GM20000 (cell line): ENCODE data around the gene PHB1.

Experiments used
- DNase-seq: peaks from one replicate; pipeline ENCODE4 v3.0.0; 2012; ENCODE audit warnings: low spot score
- TF ChIP-seq, protein P1 (sequence below): IDR thresholded peaks from 2 replicates; pipeline ENCODE4 v1.5.1; 2012; ENCODE audit warnings: mild to moderate bottlenecking, control low read depth; ENCODE audit errors: extremely low read depth, missing control alignments

Gene PHB1

GRCh38 chr17:49439673-49440571 is 25.2 kb upstream of the PHB1 start:
- DNase-seq, result no peak

DNA sequence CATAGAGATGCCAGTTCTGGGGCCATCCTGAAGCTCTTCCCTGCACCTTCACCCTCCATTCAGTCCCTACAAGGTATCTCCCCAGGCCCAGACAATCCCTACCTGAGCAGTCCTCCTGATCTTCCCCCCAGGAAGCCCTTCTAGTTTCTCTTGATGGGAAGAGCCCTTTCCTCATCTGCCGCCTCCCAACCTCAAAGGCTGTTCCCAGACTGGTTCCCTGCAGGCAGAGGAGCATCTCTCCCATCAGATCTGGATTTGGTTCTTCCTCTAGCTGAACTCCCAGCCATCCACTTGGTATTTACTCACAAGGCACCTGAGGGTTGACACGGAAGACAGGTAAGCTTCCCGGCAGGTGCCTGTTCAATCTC is 24.6 kb upstream of the PHB1 start:
- TF ChIP-seq, protein P1, sequence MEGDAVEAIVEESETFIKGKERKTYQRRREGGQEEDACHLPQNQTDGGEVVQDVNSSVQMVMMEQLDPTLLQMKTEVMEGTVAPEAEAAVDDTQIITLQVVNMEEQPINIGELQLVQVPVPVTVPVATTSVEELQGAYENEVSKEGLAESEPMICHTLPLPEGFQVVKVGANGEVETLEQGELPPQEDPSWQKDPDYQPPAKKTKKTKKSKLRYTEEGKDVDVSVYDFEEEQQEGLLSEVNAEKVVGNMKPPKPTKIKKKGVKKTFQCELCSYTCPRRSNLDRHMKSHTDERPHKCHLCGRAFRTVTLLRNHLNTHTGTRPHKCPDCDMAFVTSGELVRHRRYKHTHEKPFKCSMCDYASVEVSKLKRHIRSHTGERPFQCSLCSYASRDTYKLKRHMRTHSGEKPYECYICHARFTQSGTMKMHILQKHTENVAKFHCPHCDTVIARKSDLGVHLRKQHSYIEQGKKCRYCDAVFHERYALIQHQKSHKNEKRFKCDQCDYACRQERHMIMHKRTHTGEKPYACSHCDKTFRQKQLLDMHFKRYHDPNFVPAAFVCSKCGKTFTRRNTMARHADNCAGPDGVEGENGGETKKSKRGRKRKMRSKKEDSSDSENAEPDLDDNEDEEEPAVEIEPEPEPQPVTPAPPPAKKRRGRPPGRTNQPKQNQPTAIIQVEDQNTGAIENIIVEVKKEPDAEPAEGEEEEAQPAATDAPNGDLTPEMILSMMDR, result no peak
- no peak for DNase-seq

More at GRCh38 chr17:49439673-49440571, 25.2 kb upstream of the PHB1 start:
- TF ChIP-seq, protein P1, result no peak

GRCh38 chr17:49438436-49439278 is 24.0 kb upstream of the PHB1 start:
- TF ChIP-seq, protein P1, result no peak
- no peak for DNase-seq

DNA sequence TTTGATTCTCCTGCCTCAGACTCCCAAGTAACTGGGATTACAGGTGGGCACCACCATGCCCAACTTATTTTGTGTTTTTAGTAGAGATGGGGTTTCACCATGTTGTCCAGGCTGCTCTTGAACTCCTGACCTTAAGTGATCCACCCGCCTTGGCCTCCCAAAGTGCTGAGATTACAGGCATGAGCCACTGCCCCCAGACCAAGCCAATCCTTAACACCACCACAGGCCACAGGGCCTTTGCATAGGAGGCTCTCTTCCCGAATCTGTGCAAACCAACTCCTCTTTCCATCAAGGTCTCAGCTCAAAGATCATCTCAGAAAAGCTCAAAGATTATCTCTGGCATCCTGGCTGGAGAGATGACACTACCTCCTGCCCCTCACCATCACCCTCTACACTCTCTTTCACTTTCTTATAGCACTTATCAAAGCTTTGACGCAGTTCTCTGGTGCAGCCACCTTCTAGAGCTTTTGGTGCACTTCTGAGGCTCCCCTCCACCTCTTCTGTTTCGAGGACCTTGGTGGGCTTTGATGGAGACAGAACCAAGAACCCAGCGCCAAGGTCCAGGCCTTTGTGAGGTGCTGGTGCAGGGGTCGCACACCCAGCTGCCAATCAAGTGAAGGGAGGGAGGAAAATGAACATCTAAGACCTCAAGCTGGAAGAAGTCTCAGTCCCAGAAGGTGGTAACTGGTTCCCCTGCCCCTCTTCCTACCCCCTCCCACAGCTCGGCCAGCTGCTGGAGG is 23.2 kb upstream of the PHB1 start:
- DNase-seq, result no peak
- TF ChIP-seq, protein P1, result no peak

DNA sequence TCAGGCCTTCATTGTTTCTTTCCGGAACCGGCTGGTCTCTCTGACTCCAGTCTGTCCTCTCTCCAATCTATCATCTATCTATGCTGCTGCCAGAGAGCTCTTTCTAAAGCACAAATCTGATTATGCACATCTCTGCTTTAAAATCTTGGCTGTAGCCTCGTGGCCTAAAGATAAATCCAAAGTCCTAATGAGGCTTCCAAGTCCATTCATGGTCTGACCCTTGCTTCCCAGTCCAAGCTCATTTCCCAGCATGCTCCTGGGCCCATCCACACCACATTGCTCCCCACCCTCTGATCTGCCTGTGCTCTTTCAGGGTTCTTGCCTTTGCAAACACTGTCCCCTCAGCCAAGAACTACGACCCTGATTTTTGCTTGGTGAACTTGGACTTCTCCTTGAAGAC is 21.5 kb upstream of the PHB1 start:
- DNase-seq, result no peak
- TF ChIP-seq, protein P1, result no peak

GRCh38 chr17:49435671-49436029 is 21.0 kb upstream of the PHB1 start:
- TF ChIP-seq, protein P1, result no peak
- DNase-seq, result no peak
